Activated T-helper 2 cell treated with anti-CD3 and anti-CD28 coated beads, Interferon-gamma antibody, Interleukin-2, Interleukin-4, amounts not matched to agents 10 μg/mL and 5 μg/mL and 100 μg/mL, durations not matched to agents 14 hours and 24 hours and 36 hours (primary cell): ENCODE measurements around the gene XPR1. TPM values are rescaled to one million over a fixed set of nuclear protein-coding genes. Genes with fewer than 3 reads are reported as not detected.

ENCODE experiments used
- DNase-seq: peaks from one replicate; pipeline ENCODE4 v3.0.0; 2021; ENCODE audit warnings: low spot score
- H3K27ac Mint-ChIP-seq: one replicate; pipeline ENCODE4 v1.8.0; 2021; ENCODE audit warnings: mixed read lengths
- H3K27me3 Mint-ChIP-seq: one replicate; pipeline ENCODE4 v1.8.0; 2021; ENCODE audit warnings: low read depth, mixed read lengths
- H3K36me3 Mint-ChIP-seq: one replicate; pipeline ENCODE4 v1.8.0; 2021; ENCODE audit warnings: low read depth, mixed read lengths
- H3K4me1 Mint-ChIP-seq: one replicate; pipeline ENCODE4 v1.8.0; 2021; ENCODE audit warnings: low read depth, mixed read lengths
- H3K4me3 Mint-ChIP-seq: one replicate; pipeline ENCODE4 v1.8.0; 2021; ENCODE audit warnings: low read depth, mild to moderate bottlenecking, moderate library complexity, mixed read lengths
- H3K9me3 Mint-ChIP-seq: one replicate; pipeline ENCODE4 v1.8.0; 2021; ENCODE audit warnings: mixed read lengths
- intact Hi-C: fragments of 100-400 bp; cut with micrococcal nuclease; formaldehyde crosslinking; loops from one replicate; pipeline ENCODE4 v1.15.1; 2023
- total RNA-seq: library from RNA; stranded (reverse); gene quantifications from 2 replicates; pipeline ENCODE4 v1.2.3, GENCODE V29; 2022

The XPR1 gene
- total RNA-seq, 1 donor from 2014 or later: 23.6 TPM

- Mint-ChIP-seq H3K4me3 (no peak overlapping the region), H3K36me3 (peaks cover 3% of the 10 kb centered on the region), H3K27me3 (no peaks in the 10 kb centered on the region), H3K4me1 (peaks cover 4% of the 10 kb centered on the region), H3K9me3 (no peaks in the 10 kb centered on the region), H3K27ac (no peak overlapping the region)
- DNase-seq: no peak
- intact Hi-C loops: loop anchor here (10.0 kb wide), 1 partner anchor 148 kb away; the partner anchor contains the start of gene MR1
Measured at GRCh38 chr1:180886338-180886737, 254.5 kb downstream of the XPR1 start.

- Mint-ChIP-seq H3K4me1 (peaks cover 2% of the 10 kb centered on the region), H3K36me3 (peaks cover 3% of the 10 kb centered on the region), H3K4me3 (no peak overlapping the region), H3K9me3 (no peaks in the 10 kb centered on the region), H3K27me3 (no peaks in the 10 kb centered on the region), H3K27ac (no peak overlapping the region)
- no peak for DNase-seq
- intact Hi-C loops: loop anchor here (10.0 kb wide), 1 partner anchor 147 kb away; the partner anchor contains the start of gene MR1
Measured at GRCh38 chr1:180887841-180888240, 256.0 kb downstream of the XPR1 start.

- no peak for DNase-seq
- Mint-ChIP-seq H3K4me1 (peaks cover 6% of the 10 kb centered on the region), H3K9me3 (no peaks in the 10 kb centered on the region), H3K27me3 (no peaks in the 10 kb centered on the region), H3K27ac (no peak overlapping the region), H3K36me3 (peaks cover under 1% of the 10 kb centered on the region), H3K4me3 (no peak overlapping the region)
- intact Hi-C loops: loop anchor here (10.0 kb wide), 1 partner anchor 146 kb away; the partner anchor contains the start of gene MR1
Measured at GRCh38 chr1:180888870-180889269, 257.0 kb downstream of the XPR1 start.

GRCh38 chr1:180889325-180889724 is 257.5 kb downstream of the XPR1 start:
- H3K36me3 Mint-ChIP-seq: no peaks in the 10 kb centered on the region
- intact Hi-C loops: loop anchor here (10.0 kb wide), 1 partner anchor 145 kb away; the partner anchor contains the start of gene MR1
- no peak for DNase-seq
- no peak overlapping the region for H3K27ac Mint-ChIP-seq
- H3K27me3 Mint-ChIP-seq: no peaks in the 10 kb centered on the region
- H3K4me1 Mint-ChIP-seq: peaks cover 7% of the 10 kb centered on the region
- H3K4me3 Mint-ChIP-seq: no peak overlapping the region
- H3K9me3 Mint-ChIP-seq: no peaks in the 10 kb centered on the region

GRCh38 chr1:180892272-180892671 is 260.4 kb downstream of the XPR1 start:
- no peaks in the 10 kb centered on the region for H3K36me3 Mint-ChIP-seq
- H3K27me3 Mint-ChIP-seq: no peaks in the 10 kb centered on the region
- H3K4me3 Mint-ChIP-seq: no peak overlapping the region
- intact Hi-C loops: no loop called here
- H3K4me1 Mint-ChIP-seq: peaks cover 7% of the 10 kb centered on the region
- no peak for DNase-seq
- no peaks in the 10 kb centered on the region for H3K9me3 Mint-ChIP-seq
- H3K27ac Mint-ChIP-seq: no peak overlapping the region

GRCh38 chr1:180892675-180893074 is 260.9 kb downstream of the XPR1 start:
- DNase-seq: no peak
- peaks cover 7% of the 10 kb centered on the region for H3K4me1 Mint-ChIP-seq
- H3K27me3 Mint-ChIP-seq: no peaks in the 10 kb centered on the region
- intact Hi-C loops: no loop called here
- H3K4me3 Mint-ChIP-seq: no peak overlapping the region
- H3K27ac Mint-ChIP-seq: no peak overlapping the region
- no peaks in the 10 kb centered on the region for H3K9me3 Mint-ChIP-seq
- no peaks in the 10 kb centered on the region for H3K36me3 Mint-ChIP-seq

GRCh38 chr1:180893614-180894013 is 261.8 kb downstream of the XPR1 start:
- Mint-ChIP-seq H3K4me3 (no peak overlapping the region), H3K27ac (no peak overlapping the region), H3K36me3 (no peaks in the 10 kb centered on the region), H3K27me3 (no peaks in the 10 kb centered on the region), H3K4me1 (peaks cover 7% of the 10 kb centered on the region), H3K9me3 (no peaks in the 10 kb centered on the region)
- intact Hi-C loops: no loop called here
- DNase-seq: no peak

GRCh38 chr1:180896161-180896560 is 264.3 kb downstream of the XPR1 start:
- DNase-seq: no peak
- Mint-ChIP-seq H3K4me3 (no peak overlapping the region), H3K27me3 (no peaks in the 10 kb centered on the region), H3K27ac (no peak overlapping the region), H3K9me3 (no peaks in the 10 kb centered on the region), H3K36me3 (no peaks in the 10 kb centered on the region), H3K4me1 (peaks cover 7% of the 10 kb centered on the region)
- intact Hi-C loops: no loop called here

GRCh38 chr1:180898441-180899219 is 266.8 kb downstream of the XPR1 start:
- peaks cover 3% of the 10 kb centered on the region for H3K4me1 Mint-ChIP-seq
- H3K27ac Mint-ChIP-seq: no peak overlapping the region
- H3K9me3 Mint-ChIP-seq: no peaks in the 10 kb centered on the region
- no peak overlapping the region for H3K4me3 Mint-ChIP-seq
- intact Hi-C loops: no loop called here
- no peak for DNase-seq
- H3K36me3 Mint-ChIP-seq: no peaks in the 10 kb centered on the region
- no peaks in the 10 kb centered on the region for H3K27me3 Mint-ChIP-seq

- Mint-ChIP-seq H3K36me3 (no peaks in the 10 kb centered on the region), H3K27ac (no peak overlapping the region), H3K4me3 (no peak overlapping the region), H3K9me3 (peaks cover 2% of the 10 kb centered on the region), H3K27me3 (no peaks in the 10 kb centered on the region), H3K4me1 (no peaks in the 10 kb centered on the region)
- DNase-seq: no peak
- intact Hi-C loops: no loop called here
Measured at GRCh38 chr1:180899262-180899661, 267.4 kb downstream of the XPR1 start.

GRCh38 chr1:180901076-180901990 is 269.5 kb downstream of the XPR1 start:
- Mint-ChIP-seq H3K4me3 (no peak overlapping the region), H3K4me1 (no peaks in the 10 kb centered on the region), H3K27me3 (no peaks in the 10 kb centered on the region), H3K9me3 (peaks cover 6% of the 10 kb centered on the region), H3K27ac (no peak overlapping the region), H3K36me3 (no peaks in the 10 kb centered on the region)
- no peak for DNase-seq
- intact Hi-C loops: no loop called here

GRCh38 chr1:180902541-180902940 is 270.7 kb downstream of the XPR1 start:
- Mint-ChIP-seq H3K27ac (no peak overlapping the region), H3K27me3 (no peaks in the 10 kb centered on the region), H3K4me3 (no peak overlapping the region), H3K36me3 (no peaks in the 10 kb centered on the region), H3K4me1 (no peaks in the 10 kb centered on the region), H3K9me3 (peaks cover 6% of the 10 kb centered on the region)
- no peak for DNase-seq
- intact Hi-C loops: no loop called here

GRCh38 chr1:180905927-180906326 is 274.1 kb downstream of the XPR1 start:
- intact Hi-C loops: no loop called here
- no peak overlapping the region for H3K4me3 Mint-ChIP-seq

More at GRCh38 chr1:180905927-180906326, 274.1 kb downstream of the XPR1 start:
- H3K36me3 Mint-ChIP-seq: no peaks in the 10 kb centered on the region
- DNase-seq: no peak
- H3K9me3 Mint-ChIP-seq: peaks cover 6% of the 10 kb centered on the region
- no peak overlapping the region for H3K27ac Mint-ChIP-seq
- peaks cover 7% of the 10 kb centered on the region for H3K27me3 Mint-ChIP-seq
- peaks cover 8% of the 10 kb centered on the region for H3K4me1 Mint-ChIP-seq
